H9 (cell line): ENCODE data around the gene CCR2. TPM values are rescaled to one million over a fixed set of nuclear protein-coding genes. Genes with fewer than 3 reads are reported as not detected.

Source experiments
- DNase-seq: peaks from one replicate; pipeline ENCODE4 v3.0.0-alpha.2; 2017
- H2AFZ ChIP-seq: one replicate; pipeline ENCODE4 v1.6.1; 2013; ENCODE audit warnings: mild to moderate bottlenecking, low read length, control low read depth, moderate library complexity
- H2AK5ac ChIP-seq: 2 replicates; pipeline ENCODE4 v1.6.1; 2013; ENCODE audit warnings: low read length, control low read depth, mixed read lengths; ENCODE audit not compliant: insufficient read length
- H2BK120ac ChIP-seq: one replicate; pipeline ENCODE4 v1.6.1; 2013; ENCODE audit warnings: low read depth, mild to moderate bottlenecking, low read length, control low read depth, inconsistent platforms; ENCODE audit not compliant: poor library complexity, severe bottlenecking
- H2BK12ac ChIP-seq: 2 replicates; pipeline ENCODE4 v1.6.1; 2013; ENCODE audit warnings: low read length, control low read depth, mixed read lengths, low read depth; ENCODE audit not compliant: insufficient read length
- H2BK15ac ChIP-seq: 2 replicates; pipeline ENCODE4 v1.6.1; 2013; ENCODE audit warnings: low read depth, low read length, control low read depth
- H2BK20ac ChIP-seq: one replicate; pipeline ENCODE4 v1.6.1; 2013; ENCODE audit warnings: low read depth, mild to moderate bottlenecking, low read length, control low read depth, inconsistent platforms; ENCODE audit not compliant: poor library complexity, severe bottlenecking
- H2BK5ac ChIP-seq: 2 replicates; pipeline ENCODE4 v1.6.1; 2013; ENCODE audit warnings: low read length, control low read depth, mixed read lengths; ENCODE audit not compliant: insufficient read length
- H3K14ac ChIP-seq: 2 replicates; pipeline ENCODE4 v1.6.1; 2013; ENCODE audit warnings: low read length, control low read depth; ENCODE audit not compliant: insufficient read depth
- H3K18ac ChIP-seq: 2 replicates; pipeline ENCODE4 v1.6.1; 2013; ENCODE audit warnings: low read depth, mild to moderate bottlenecking, mixed read lengths, low read length, control low read depth; ENCODE audit not compliant: insufficient read length
- H3K23ac ChIP-seq: 2 replicates; pipeline ENCODE4 v1.6.1; 2013; ENCODE audit warnings: low read length, control low read depth, mixed read lengths, low read depth; ENCODE audit not compliant: insufficient read length
- H3K23me2 ChIP-seq: 2 replicates; pipeline ENCODE4 v1.6.1; 2013; ENCODE audit warnings: low read depth, mild to moderate bottlenecking, mixed read lengths, low read length, control low read depth; ENCODE audit not compliant: insufficient read length, poor library complexity, severe bottlenecking
- H3K27ac ChIP-seq: 2 replicates; pipeline ENCODE4 v1.5.1; 2013; ENCODE audit warnings: low read length, control low read depth, mixed read lengths, low read depth; ENCODE audit not compliant: insufficient read length
- H3K27me3 ChIP-seq: 2 replicates; pipeline ENCODE4 v1.6.1; 2013; ENCODE audit warnings: low read length, control low read depth, inconsistent platforms; ENCODE audit not compliant: insufficient read depth
- H3K4ac ChIP-seq: 2 replicates; pipeline ENCODE4 v1.6.1; 2013; ENCODE audit warnings: low read depth, mild to moderate bottlenecking, control low read depth, inconsistent platforms, low read length, moderate library complexity
- H3K4me1 ChIP-seq: 2 replicates; pipeline ENCODE4 v1.6.1; 2013; ENCODE audit warnings: low read length, control low read depth, inconsistent platforms; ENCODE audit not compliant: insufficient read depth
- H3K4me2 ChIP-seq: 2 replicates; pipeline ENCODE4 v1.6.1; 2013; ENCODE audit warnings: low read length, control low read depth, mixed read lengths; ENCODE audit not compliant: insufficient read length, insufficient read depth
- H3K56ac ChIP-seq: 2 replicates; pipeline ENCODE4 v1.6.1; 2013; ENCODE audit warnings: low read depth, mild to moderate bottlenecking, mixed read lengths, low read length, control low read depth; ENCODE audit not compliant: insufficient read length
- H3K79me1 ChIP-seq: 2 replicates; pipeline ENCODE4 v1.6.1; 2013; ENCODE audit warnings: low read depth, mild to moderate bottlenecking, moderate library complexity, low read length, control low read depth, inconsistent platforms; ENCODE audit not compliant: insufficient read depth, poor library complexity, severe bottlenecking
- H3K79me2 ChIP-seq: 2 replicates; pipeline ENCODE4 v1.6.1; 2013; ENCODE audit warnings: low read length, control low read depth, inconsistent platforms; ENCODE audit not compliant: insufficient read depth
- H3K9ac ChIP-seq: 2 replicates; pipeline ENCODE4 v1.6.1; 2013; ENCODE audit warnings: low read length, control low read depth, mixed read lengths; ENCODE audit not compliant: insufficient read length; ENCODE audit errors: extremely low read depth
- H3K9me3 ChIP-seq: one replicate; pipeline ENCODE4 v1.6.1; 2013; ENCODE audit warnings: low read depth, low read length, inconsistent platforms; ENCODE audit not compliant: control insufficient read depth
- H3T11ph ChIP-seq: one replicate; pipeline ENCODE4 v1.6.1; 2013; ENCODE audit warnings: mild to moderate bottlenecking, low read length, control low read depth, inconsistent platforms
- H4K20me1 ChIP-seq: one replicate; pipeline ENCODE4 v1.6.1; 2013; ENCODE audit not compliant: control insufficient read depth, insufficient read length, insufficient read depth
- H4K5ac ChIP-seq: 2 replicates; pipeline ENCODE4 v1.6.1; 2013; ENCODE audit warnings: low read depth, mild to moderate bottlenecking, mixed read lengths, low read length, control low read depth; ENCODE audit not compliant: insufficient read length
- H4K8ac ChIP-seq: replicated peaks from 2 replicates; pipeline ENCODE4 v1.6.1; 2013; ENCODE audit warnings: low read length, control low read depth, mixed read lengths, low read depth; ENCODE audit not compliant: insufficient read length
- H4K91ac ChIP-seq: 2 replicates; pipeline ENCODE4 v1.6.1; 2013; ENCODE audit warnings: low read depth, mild to moderate bottlenecking, moderate library complexity, mixed read lengths, low read length, control low read depth; ENCODE audit not compliant: insufficient read length
- H3K27ac Mint-ChIP-seq, 3 experiments: 2 replicates in 2 of 3; 3 replicates in 1 of 3; pipeline ENCODE4 v1.8.0; 2020 to 2021; ENCODE audit warnings: mixed read lengths in 3 of 3, mild to moderate bottlenecking in 1 of 3, moderate library complexity in 1 of 3
- H3K27me3 Mint-ChIP-seq: 2 replicates; pipeline ENCODE4 v1.8.0; 2021; ENCODE audit warnings: low read depth, mild to moderate bottlenecking, moderate library complexity, mixed read lengths
- H3K36me3 Mint-ChIP-seq, 3 experiments: 2 replicates in 2 of 3; 3 replicates in 1 of 3; pipeline ENCODE4 v1.8.0; 2020 to 2021; ENCODE audit warnings: low read depth in 3 of 3, mixed read lengths in 3 of 3; ENCODE audit not compliant: insufficient read depth in 1 of 3
- H3K4me1 Mint-ChIP-seq, 2 experiments: 2 replicates each; pipeline ENCODE4 v1.8.0; 2020; ENCODE audit warnings: mixed read lengths in 2 of 2
- H3K4me3 Mint-ChIP-seq, 2 experiments: 2 replicates in 1 of 2; 3 replicates in 1 of 2; pipeline ENCODE4 v1.8.0; 2020 to 2021; ENCODE audit warnings: mild to moderate bottlenecking in 2 of 2, mixed read lengths in 2 of 2, moderate library complexity in 1 of 2
- H3K9me3 Mint-ChIP-seq, 2 experiments: 2 replicates in 1 of 2; 3 replicates in 1 of 2; pipeline ENCODE4 v1.8.0; 2020; ENCODE audit warnings: mild to moderate bottlenecking in 2 of 2, mixed read lengths in 2 of 2, moderate library complexity in 1 of 2
- WGBS: extraction: QIAGEN DNeasy Blood & Tissue Kit; methylation state at CpG from one replicate; pipeline ENCODE4 v1.1.7; 2013; ENCODE audit warnings: missing lambda C conversion rate, low lambda C conversion rate, mixed read lengths; ENCODE audit not compliant: insufficient read length; ENCODE audit errors: extremely low coverage; 5-methylcytosine and 5-hydroxymethylcytosine counted together
- total RNA-seq: library from RNA; stranded (reverse); gene quantifications from 2 replicates; pipeline ENCODE4 v1.2.1, GENCODE V29; 2021
- TF ChIP-seq, protein P1 (sequence below): fragments of 200-600 bp; sonication (generic); conservative IDR thresholded peaks from 3 replicates; pipeline ENCODE4 v1.8.0; 2021; ENCODE audit warnings: antibody characterized with exemption, mild to moderate bottlenecking

Gene CCR2
- total RNA-seq, 1 experiment from 2014 or later, result not detected

DNA sequence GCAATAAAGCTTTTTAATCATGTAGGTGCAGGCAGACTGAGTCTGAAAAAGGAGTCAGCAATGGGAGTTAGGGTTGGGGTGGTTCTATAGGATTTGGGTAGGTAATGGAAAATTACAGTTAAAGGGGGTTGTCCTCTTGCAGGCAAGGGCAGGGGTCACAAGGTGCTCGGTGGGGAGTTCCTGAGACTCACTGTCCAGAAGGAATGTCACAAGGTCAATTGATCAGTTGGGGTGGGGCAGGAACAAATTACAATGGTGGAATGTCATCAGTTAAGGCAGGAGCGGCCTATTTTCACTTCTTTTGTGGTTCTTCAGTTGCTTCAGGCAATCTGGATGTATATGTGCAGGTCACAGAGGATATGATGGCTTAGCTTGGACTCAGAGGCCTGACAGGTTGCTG lies 39.1 kb downstream of the CCR2 start:
- H3K4ac ChIP-seq, result no peak overlapping the region
- H3K4me1 ChIP-seq, result no peaks in the 10 kb centered on the region
- no peaks in the 10 kb centered on the region for H3K79me1 ChIP-seq
- TF ChIP-seq, protein P1, sequence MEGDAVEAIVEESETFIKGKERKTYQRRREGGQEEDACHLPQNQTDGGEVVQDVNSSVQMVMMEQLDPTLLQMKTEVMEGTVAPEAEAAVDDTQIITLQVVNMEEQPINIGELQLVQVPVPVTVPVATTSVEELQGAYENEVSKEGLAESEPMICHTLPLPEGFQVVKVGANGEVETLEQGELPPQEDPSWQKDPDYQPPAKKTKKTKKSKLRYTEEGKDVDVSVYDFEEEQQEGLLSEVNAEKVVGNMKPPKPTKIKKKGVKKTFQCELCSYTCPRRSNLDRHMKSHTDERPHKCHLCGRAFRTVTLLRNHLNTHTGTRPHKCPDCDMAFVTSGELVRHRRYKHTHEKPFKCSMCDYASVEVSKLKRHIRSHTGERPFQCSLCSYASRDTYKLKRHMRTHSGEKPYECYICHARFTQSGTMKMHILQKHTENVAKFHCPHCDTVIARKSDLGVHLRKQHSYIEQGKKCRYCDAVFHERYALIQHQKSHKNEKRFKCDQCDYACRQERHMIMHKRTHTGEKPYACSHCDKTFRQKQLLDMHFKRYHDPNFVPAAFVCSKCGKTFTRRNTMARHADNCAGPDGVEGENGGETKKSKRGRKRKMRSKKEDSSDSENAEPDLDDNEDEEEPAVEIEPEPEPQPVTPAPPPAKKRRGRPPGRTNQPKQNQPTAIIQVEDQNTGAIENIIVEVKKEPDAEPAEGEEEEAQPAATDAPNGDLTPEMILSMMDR, result no peak
- H3K27ac ChIP-seq, result no peak overlapping the region
- H4K91ac ChIP-seq, result no peak overlapping the region
- WGBS, result no CpG with 5 or more reads among the region's 2 CpGs
- H4K20me1 ChIP-seq, result no peaks in the 10 kb centered on the region
- no peak overlapping the region for H3K14ac ChIP-seq
- H2AK5ac ChIP-seq, result no peak overlapping the region
- H3K27me3 ChIP-seq, result no peaks in the 10 kb centered on the region
- H3K18ac ChIP-seq, result no peak overlapping the region
- H3K23ac ChIP-seq, result no peak overlapping the region
- H3K9me3 ChIP-seq, result no peaks in the 10 kb centered on the region
- no peak overlapping the region for H3K27ac Mint-ChIP-seq
- H2BK15ac ChIP-seq, result no peak overlapping the region
- no peaks in the 10 kb centered on the region for H3K36me3 Mint-ChIP-seq
- no peak overlapping the region for H4K8ac ChIP-seq
- no peak for DNase-seq
- peaks cover 6% of the 10 kb centered on the region for H3K27me3 Mint-ChIP-seq
- no peaks in the 10 kb centered on the region for H3K79me2 ChIP-seq
- H3T11ph ChIP-seq, result no peak overlapping the region
- H3K4me2 ChIP-seq, result no peak overlapping the region
- H3K9me3 Mint-ChIP-seq, result no peaks in the 10 kb centered on the region
- H3K4me1 Mint-ChIP-seq, result peaks cover 9 to 16% of the 10 kb centered on the region in 2 experiments
- no peak overlapping the region for H2BK20ac ChIP-seq
- no peak overlapping the region for H3K4me3 Mint-ChIP-seq
- no peak overlapping the region for H2BK5ac ChIP-seq
- no peak overlapping the region for H2BK120ac ChIP-seq
- no peak overlapping the region for H2BK12ac ChIP-seq
- no peak overlapping the region for H3K9ac ChIP-seq
- H3K23me2 ChIP-seq, result no peaks in the 10 kb centered on the region
- H3K56ac ChIP-seq, result no peak overlapping the region
- H4K5ac ChIP-seq, result no peak overlapping the region
- H2AFZ ChIP-seq, result no peak overlapping the region
